GM18505 (cell line): ENCODE results near the gene CCL1.

Experiments used
- ATAC-seq: cut with Tn5 transposase; IDR thresholded peaks from one replicate; pipeline ENCODE4 v1.9.1; 2021; ENCODE audit not compliant: unreplicated experiment
- POLR2A ChIP-seq: IDR thresholded peaks from 4 replicates; pipeline ENCODE4 v1.6.1; 2011; ENCODE audit warnings: borderline replicate concordance; ENCODE audit not compliant: insufficient read depth, insufficient read length; ENCODE audit errors: extremely low read depth

Gene CCL1

DNA sequence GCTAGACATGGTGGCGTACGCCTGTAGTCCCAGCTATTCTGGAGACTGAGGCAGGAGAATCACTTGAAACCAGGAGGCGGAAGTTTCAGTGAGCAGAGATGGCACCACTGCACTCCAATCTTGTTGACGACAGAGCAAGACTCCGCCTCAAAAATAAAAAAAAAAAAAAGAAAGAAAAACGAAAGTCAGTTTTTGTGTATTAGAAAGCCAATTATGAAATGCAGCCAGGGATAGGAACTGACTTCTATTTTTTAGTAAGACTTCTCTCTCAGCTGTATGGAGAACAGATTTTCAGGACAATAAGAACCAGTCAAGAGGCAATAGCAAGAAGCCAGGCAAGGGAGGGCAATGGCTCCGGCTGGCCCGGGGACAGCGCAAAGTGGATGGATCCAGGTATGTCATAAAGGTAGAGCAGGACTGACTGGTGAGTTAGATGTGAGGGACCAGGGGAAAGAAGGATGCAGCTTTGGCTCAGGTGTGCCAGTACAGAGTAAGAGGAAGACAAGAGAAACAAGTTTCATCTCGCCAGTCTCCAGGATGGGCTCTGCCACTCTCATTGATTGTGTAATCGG, 12.5 kb upstream of the CCL1 start:
- no peak for TF ChIP-seq POLR2A

DNA sequence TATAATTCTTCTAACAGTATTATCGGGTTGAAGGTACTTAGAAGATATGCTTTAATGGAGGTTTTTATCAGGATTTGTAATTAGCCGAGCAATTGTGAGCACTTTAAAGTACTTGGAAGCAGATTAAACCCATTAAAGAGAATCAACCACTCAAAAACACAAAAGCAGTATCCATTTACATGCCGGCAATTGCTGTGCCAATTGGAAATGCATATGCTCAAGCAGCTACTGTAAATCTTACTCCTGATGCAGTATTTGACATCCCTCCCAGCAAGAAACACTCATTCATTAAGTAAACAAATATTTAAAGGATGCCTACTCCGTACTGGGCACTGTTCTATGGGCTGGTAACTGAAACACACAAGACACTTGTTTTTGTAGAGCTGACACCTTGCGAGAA, 11.4 kb upstream of the CCL1 start:
- ATAC-seq, result no peak
- TF ChIP-seq POLR2A, result no peak

More for the DNA sequence above, 12.5 kb upstream of the CCL1 start:
- no peak for ATAC-seq

DNA sequence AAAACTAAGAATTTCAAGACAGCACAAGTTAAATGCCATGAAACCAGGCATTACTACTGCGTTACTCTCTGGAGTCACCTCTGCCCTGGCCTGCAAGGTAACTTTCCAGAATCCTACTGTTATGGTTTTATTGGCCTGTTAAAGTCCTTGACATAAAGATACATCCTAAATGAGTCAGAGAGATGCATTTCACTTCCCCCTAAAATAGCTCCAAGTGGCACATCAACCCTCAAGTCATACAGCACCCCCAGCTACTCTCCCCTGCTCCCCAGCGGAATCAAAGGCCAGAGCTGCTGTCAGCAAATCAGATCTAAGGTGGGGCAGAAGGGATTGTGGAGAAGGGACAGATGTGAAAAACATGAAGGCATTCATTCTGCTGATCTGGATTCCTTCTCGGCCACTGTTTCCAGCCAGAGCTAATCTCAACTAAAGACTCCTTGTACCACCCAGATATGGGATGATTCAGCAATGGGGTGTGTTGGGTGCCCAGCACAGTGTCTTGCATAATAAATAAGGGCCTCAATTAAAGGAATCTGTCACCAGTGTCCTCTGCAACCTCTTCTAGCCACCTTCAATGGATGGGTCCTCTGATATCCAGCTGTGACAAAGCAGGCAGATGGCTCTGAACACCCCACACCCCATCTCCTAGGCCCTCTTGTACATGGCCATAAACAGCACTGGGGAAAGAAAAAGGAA, 8.5 kb upstream of the CCL1 start:
- ATAC-seq, result no peak
- TF ChIP-seq POLR2A, result no peak

DNA sequence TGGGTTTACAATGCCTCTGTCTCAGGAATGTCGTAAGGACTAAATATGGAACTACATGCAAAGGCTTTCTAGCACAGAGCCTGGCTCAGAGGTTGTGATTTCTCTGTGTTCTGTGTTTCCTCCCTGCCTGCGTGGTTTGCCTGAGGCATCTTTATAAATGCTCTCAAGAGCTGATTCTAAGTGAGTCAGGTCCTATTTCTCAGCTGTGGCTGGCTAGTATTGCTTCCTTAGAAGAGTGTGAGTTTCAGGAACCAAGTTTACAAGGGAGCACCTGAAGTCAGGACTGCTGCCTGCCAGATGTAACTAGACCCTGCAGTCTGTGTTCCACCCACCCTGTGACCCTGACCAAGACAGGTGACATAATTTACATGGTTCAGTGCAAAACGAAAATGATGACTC, 8.0 kb upstream of the CCL1 start:
- no peak for ATAC-seq
- no peak for TF ChIP-seq POLR2A

DNA sequence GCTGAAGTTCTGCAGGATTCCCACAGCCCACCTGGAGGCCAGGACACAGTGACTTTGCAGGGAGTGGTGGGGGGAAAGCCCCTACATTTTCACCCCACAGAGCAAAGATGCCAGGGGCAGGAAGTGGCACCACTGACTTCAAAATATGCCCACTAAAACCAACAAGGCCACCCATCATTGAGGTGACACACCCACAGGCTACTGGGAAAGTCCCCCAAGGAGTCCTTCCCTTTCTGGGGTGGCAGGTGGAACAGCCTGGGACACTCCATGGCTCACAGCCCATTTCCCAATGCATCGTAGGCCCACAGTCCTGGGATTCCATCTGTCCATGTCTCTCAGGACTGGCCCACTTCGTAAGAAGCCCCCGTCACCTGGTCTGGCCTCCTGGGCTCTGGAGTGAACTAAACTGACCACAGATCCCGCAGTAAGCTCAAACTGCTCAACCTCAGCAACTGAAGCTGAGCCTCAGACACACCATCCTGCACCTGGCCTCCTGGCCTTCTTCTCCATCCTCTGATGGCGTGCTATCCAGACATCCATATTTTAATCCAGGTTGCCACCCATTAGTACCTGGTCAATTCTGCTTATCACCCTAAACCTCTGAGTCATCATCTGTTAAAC, 7.5 kb upstream of the CCL1 start:
- ATAC-seq, result no peak
- TF ChIP-seq POLR2A, result no peak

DNA sequence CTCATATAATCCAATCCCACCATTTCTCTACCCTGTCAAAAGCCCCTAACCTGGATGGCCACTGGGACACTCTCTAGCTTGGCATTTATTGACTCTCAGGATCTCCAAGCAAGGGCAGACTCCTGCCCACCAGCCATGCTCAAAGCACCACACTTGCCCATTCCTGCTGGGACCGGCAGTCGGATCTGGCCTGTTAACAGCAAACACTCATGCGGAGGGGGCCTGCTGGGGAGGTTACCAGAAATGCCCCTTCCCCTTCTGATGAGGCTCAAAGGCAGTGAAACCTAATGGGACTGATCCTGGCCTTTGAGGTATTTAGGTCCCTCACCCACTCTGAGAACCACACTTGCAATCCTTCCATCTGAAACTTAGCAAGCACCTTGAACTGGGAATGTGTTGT, 6.5 kb upstream of the CCL1 start:
- no peak for ATAC-seq
- no peak for TF ChIP-seq POLR2A

DNA sequence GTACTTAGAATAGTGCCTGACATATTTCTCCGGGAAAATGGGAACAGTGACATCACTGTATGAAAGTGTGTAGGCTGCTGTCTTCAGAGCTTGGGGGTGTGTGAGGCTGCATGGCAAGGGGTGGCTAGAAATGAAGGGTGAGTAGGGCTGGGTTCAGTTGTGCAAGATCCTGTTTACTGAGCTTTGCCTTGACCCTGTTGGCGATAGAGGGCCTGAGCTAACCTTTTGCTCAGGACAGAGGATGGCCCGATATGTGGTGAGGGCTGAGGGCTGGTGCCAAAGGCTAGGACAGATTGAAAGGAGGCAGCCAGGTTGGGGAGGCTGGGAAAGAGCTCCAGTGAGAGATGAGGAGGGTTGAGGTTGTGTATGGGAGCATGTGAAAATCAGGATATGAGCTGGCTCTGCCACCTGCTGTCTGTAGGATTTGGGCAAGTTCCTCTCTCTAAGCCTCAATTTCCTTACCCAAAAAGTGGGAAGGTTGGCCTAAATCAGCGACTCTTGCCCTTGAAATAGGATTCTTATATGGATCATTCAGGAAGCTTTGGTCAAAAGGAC, 6.0 kb upstream of the CCL1 start:
- TF ChIP-seq POLR2A, result no peak
- ATAC-seq, result no peak

DNA sequence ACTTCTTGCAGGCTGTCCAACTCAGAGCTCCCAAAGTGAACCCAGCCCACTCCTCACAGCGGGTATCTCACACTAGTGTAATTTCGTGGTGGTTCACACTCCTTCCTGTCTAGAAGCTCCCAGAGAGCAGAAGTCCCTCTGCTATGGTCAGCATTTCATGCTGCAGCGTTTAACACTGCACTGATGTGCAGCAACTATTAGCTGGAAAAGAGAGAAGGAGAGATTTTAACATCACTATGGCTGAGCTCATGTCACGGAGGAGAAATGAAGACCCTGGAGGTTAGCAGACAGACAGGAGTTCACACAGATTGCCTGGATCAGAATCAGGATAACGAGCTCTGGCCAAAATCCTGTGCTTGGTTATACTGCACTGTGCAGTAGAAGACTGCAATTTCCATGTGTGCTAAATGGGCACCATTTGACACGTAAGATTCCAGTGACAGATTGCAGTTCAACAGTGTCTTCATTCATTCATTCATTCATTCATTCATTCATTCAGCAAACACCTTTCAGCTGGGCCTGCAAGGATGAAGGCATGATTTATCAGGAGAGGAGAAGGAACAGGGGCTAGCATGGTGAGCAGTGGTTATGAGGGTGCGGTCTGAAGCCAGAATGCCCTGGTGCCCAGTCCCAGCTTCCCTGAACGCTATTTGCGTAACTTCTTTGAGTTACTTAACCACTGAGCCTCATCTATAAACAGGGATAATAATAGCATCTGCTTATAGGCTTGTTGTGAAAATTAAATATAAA, 5.3 kb upstream of the CCL1 start:
- no peak for TF ChIP-seq POLR2A
- no peak for ATAC-seq

DNA sequence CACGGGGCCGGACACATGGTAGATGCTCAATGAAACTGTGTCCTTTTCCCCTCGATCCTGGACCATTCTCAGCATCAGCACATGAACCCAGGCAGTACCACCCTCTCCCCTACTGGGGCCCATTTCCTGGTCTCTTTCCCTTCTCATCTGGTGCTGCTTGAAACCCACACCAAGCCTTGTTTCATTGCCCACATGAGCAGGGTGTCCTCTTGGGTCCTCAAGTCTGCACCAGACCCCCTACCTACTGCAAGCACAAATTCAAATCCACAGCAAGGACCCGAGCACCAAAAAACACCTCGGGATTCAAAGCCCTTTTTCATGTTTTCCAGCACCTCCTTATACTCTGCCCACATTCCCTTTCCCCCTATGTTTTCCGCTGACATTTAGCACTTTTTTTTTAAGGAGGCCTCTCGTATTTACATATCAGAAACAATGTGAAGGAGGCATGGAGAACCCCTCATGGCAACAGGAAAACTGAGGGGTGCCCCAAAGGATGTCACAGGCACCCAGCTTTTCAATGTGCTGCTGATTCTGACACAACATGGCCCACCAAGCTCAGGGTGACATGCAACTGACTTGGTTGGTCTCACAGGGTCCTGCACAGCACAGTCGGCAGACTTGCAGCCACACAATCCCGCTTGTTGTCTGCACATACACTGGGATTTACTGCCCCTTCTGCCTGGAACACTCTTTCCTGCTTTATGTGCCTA, 4.6 kb upstream of the CCL1 start:
- ATAC-seq, result no peak
- TF ChIP-seq POLR2A, result no peak

DNA sequence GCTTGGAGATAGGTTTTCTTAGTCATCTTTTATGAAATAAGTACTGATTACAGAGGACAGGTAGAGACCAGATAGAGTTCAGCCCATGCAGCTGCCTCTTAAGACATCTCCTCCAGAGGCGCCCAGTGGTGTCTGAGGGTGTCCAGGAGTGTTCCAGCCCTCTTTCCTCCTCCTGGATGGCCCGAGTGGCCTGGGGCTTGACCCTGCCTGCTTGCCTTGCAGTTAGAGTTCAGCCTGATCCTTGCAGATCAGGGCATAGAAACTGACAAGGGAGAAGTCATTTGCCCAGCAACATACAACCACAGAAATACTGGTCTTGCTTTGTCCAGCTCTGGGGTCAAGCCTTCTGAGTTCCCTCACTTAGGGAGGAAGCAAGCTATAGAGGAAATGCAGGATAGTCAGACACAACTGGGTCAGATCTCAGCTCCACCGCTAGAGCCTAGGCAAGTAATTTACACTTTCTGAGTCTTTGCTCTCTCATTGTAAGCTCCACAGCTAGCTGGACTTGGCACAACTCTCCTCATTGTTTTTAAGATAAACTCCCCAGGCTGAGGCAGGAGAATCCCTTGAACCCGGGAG, 3.6 kb upstream of the CCL1 start:
- no peak for TF ChIP-seq POLR2A
- no peak for ATAC-seq

DNA sequence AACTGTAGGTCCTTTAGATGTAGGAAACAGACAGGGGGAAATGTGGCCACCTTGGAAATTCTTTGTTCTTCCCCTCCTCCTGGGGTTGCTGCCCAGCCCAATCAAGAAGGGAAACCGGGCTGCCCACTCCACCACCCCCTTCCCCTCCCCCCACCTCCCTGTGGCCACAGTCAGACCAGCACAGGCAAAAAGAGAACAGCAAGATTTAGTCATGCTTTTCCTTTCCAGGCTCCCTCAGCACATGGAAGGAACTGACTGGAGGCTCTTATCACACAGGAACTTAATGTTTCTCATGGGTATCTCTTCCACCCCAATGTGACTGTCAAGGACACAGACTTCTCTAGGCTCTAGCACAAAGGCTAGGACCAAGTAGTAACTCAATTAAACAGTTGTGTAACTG, 3.0 kb upstream of the CCL1 start:
- TF ChIP-seq POLR2A, result no peak

DNA sequence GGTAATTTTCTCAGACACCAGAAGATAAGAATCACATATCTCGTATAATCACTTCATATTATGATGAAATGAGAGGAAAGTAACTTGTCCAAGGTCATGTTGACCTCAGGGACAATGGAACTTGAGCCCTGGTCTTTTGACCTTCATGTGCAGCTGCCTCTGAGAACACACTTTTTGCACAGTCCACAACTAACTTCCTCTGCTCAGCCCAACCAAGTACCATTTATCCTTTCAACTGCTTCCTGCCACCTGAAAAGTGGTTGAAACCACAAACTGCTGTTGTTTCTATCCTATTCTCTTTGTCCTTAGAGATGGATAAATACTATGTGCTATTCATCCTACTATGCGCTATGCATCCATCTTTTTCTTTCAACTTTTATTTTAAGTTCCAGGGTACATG, 2.3 kb upstream of the CCL1 start:
- no peak for ATAC-seq
- TF ChIP-seq POLR2A, result no peak

More for the DNA sequence above, 3.0 kb upstream of the CCL1 start:
- ATAC-seq, result no peak
